Smooth muscle cell (in vitro differentiated cells): ENCODE data around the gene RBP3. TPM values are rescaled to one million over a fixed set of nuclear protein-coding genes. Genes with fewer than 3 reads are reported as not detected.

ENCODE experiments used
- DNase-seq: peaks from one replicate; lab custom pipeline; 2025; ENCODE audit not compliant: unreplicated experiment; lab: John Stamatoyannopoulos, UW
- H2AFZ ChIP-seq: fragments of 200-600 bp; sonication (generic); 2 replicates; pipeline ENCODE4 v1.6.0; 2016; ENCODE audit warnings: antibody characterized with exemption, low read depth, mild to moderate bottlenecking
- H3F3A ChIP-seq: fragments of 200-600 bp; sonication (generic); 2 replicates; pipeline ENCODE4 v1.6.0; 2017; ENCODE audit warnings: antibody characterized with exemption, low read depth
- H3K27ac ChIP-seq: fragments of 200-600 bp; sonication (generic); 2 replicates; pipeline ENCODE4 v1.5.1; 2016; ENCODE audit warnings: low read depth, mild to moderate bottlenecking
- H3K27me3 ChIP-seq: fragments of 200-600 bp; sonication (generic); 2 replicates; pipeline ENCODE4 v1.6.1; 2016; ENCODE audit warnings: low read depth, mild to moderate bottlenecking
- H3K36me3 ChIP-seq: fragments of 200-600 bp; sonication (generic); 2 replicates; pipeline ENCODE4 v1.5.1; 2016; ENCODE audit warnings: low read depth
- H3K4me1 ChIP-seq: fragments of 200-600 bp; sonication (generic); 2 replicates; pipeline ENCODE4 v1.5.1; 2016; ENCODE audit warnings: low read depth
- H3K4me2 ChIP-seq: fragments of 200-600 bp; sonication (generic); 2 replicates; pipeline ENCODE4 v1.6.0; 2016; ENCODE audit warnings: mild to moderate bottlenecking
- H3K4me3 ChIP-seq: fragments of 200-600 bp; sonication (generic); 2 replicates; pipeline ENCODE4 v1.5.1; 2016; ENCODE audit warnings: mild to moderate bottlenecking
- H3K79me2 ChIP-seq: fragments of 200-600 bp; sonication (generic); 2 replicates; pipeline ENCODE4 v1.6.0; 2016; ENCODE audit warnings: low read depth, mild to moderate bottlenecking
- H3K9ac ChIP-seq: fragments of 200-600 bp; sonication (generic); 2 replicates; pipeline ENCODE4 v1.6.0; 2016; ENCODE audit warnings: low read depth
- H3K9me3 ChIP-seq: fragments of 200-600 bp; sonication (generic); replicated peaks from 2 replicates; pipeline ENCODE4 v1.5.1; 2016; ENCODE audit warnings: low read depth
- H4K20me1 ChIP-seq: fragments of 200-600 bp; sonication (generic); 2 replicates; pipeline ENCODE4 v1.6.0; 2016; ENCODE audit warnings: low read depth
- WGBS: methylation state at CpG from one replicate; pipeline ENCODE4 v1.1.7; 2016; ENCODE audit warnings: low lambda C conversion rate; 5-methylcytosine and 5-hydroxymethylcytosine counted together
- polyA plus RNA-seq: library from polyadenylated mRNA; unstranded; fragments of >200 nt; fragmentation: Nextera tagmentation; extraction: Ambion mirVana; gene quantifications from 2 replicates; pipeline ENCODE4 v1.2.1, GENCODE V29; 2016
- total RNA-seq: library from RNA; depleted of rRNA; stranded (reverse); fragments of >200 nt; gene quantifications from 2 replicates; pipeline ENCODE4 v1.2.3, GENCODE V29; 2014
- TF ChIP-seq, protein P1 (sequence below): fragments of 200-600 bp; sonication (generic); IDR thresholded peaks from 2 replicates; pipeline ENCODE4 v1.5.1; 2017; ENCODE audit warnings: borderline replicate concordance, mild to moderate bottlenecking, antibody characterized with exemption; ENCODE audit not compliant: insufficient read depth, poor library complexity, severe bottlenecking

Gene RBP3
- total and polyA plus RNA-seq, 2 experiments from 2014 or later, result not detected

- Histone ChIP-seq H3K4me2 (no peak overlapping the region), H3K27ac (no peak overlapping the region), H3K79me2 (no peaks in the 10 kb centered on the region), H3K9me3 (no peaks in the 10 kb centered on the region), H3K36me3 (no peaks in the 10 kb centered on the region), H3K9ac (no peak overlapping the region), H3K4me1 (no peaks in the 10 kb centered on the region), H3K4me3 (no peak overlapping the region), H2AFZ (no peak overlapping the region), H3F3A (no peaks in the 10 kb centered on the region), H4K20me1 (no peaks in the 10 kb centered on the region), H3K27me3 (no peaks in the 10 kb centered on the region)
- no peak for DNase-seq
- TF ChIP-seq, protein P1, sequence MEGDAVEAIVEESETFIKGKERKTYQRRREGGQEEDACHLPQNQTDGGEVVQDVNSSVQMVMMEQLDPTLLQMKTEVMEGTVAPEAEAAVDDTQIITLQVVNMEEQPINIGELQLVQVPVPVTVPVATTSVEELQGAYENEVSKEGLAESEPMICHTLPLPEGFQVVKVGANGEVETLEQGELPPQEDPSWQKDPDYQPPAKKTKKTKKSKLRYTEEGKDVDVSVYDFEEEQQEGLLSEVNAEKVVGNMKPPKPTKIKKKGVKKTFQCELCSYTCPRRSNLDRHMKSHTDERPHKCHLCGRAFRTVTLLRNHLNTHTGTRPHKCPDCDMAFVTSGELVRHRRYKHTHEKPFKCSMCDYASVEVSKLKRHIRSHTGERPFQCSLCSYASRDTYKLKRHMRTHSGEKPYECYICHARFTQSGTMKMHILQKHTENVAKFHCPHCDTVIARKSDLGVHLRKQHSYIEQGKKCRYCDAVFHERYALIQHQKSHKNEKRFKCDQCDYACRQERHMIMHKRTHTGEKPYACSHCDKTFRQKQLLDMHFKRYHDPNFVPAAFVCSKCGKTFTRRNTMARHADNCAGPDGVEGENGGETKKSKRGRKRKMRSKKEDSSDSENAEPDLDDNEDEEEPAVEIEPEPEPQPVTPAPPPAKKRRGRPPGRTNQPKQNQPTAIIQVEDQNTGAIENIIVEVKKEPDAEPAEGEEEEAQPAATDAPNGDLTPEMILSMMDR, result no peak
- WGBS, result 95% methylated on average over 11 of the region's 11 CpGs
Observed at GRCh38 chr10:47370015-47370767, 22.0 kb downstream of the RBP3 start.

- WGBS, result 98% methylated on average over 7 of the region's 7 CpGs
- no peaks in the 10 kb centered on the region for H4K20me1 ChIP-seq
- no peak overlapping the region for H3K4me3 ChIP-seq
- TF ChIP-seq, protein P1, result no peak
- no peak overlapping the region for H2AFZ ChIP-seq
- H3K9me3 ChIP-seq, result no peaks in the 10 kb centered on the region
- DNase-seq, result no peak
- H3K9ac ChIP-seq, result no peak overlapping the region
- H3K4me1 ChIP-seq, result no peaks in the 10 kb centered on the region
- H3F3A ChIP-seq, result no peaks in the 10 kb centered on the region
- H3K27ac ChIP-seq, result no peak overlapping the region
- no peaks in the 10 kb centered on the region for H3K27me3 ChIP-seq
- H3K4me2 ChIP-seq, result no peak overlapping the region
- H3K36me3 ChIP-seq, result no peaks in the 10 kb centered on the region
- H3K79me2 ChIP-seq, result no peaks in the 10 kb centered on the region
Observed at GRCh38 chr10:47370878-47371277, 22.7 kb downstream of the RBP3 start.

DNA sequence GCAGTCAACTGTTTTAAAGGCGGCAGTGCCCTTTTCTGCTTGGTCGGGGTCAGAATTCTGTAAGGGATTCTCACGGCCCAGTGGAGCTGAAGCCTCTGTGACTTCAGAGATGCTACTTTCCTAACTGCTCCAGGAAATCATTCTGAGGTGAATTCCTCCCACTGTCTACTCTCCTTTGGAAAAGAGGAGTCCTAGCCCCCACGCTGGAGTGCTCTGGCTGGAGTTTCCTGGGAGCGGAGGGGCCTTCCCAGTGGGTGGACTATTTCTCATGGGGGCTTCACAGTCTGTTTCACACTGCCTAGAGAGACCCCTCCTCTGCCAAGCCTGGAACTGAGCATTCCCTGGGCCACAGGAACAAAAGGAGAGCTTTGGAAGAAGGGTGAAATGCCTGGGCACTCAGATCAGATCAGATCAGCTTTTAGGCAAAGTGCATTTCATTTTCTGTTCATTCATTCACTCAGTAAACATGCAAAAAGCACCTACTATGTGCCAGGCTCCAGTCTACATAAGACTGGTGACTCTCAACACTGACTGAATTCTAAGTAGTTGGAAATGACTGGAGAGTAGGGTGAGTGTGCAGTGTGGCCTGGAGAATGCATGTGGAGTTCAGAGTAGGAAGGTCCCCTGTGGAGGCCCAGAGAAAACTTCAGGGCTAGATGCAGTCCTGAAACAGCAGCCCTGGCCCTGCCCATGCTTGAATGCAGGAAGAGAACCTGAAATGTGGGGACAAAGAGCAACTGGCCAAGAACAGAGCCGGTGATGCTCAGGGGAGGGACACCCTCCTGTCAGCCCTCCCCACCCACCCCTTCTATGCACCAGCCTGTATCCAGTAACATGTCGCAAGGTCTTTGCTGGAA lies 23.7 kb downstream of the RBP3 start:
- Histone ChIP-seq H4K20me1 (no peaks in the 10 kb centered on the region), H3K27me3 (no peaks in the 10 kb centered on the region), H2AFZ (no peak overlapping the region), H3K27ac (no peak overlapping the region), H3K4me2 (no peak overlapping the region), H3K4me3 (no peak overlapping the region), H3F3A (no peaks in the 10 kb centered on the region), H3K79me2 (no peaks in the 10 kb centered on the region), H3K4me1 (no peaks in the 10 kb centered on the region), H3K9me3 (no peaks in the 10 kb centered on the region), H3K9ac (no peak overlapping the region), H3K36me3 (no peaks in the 10 kb centered on the region)
- TF ChIP-seq, protein P1, result no peak
- 93% methylated on average over 7 of the region's 7 CpGs for WGBS
- DNase-seq, result no peak
